Measurements from ENCODE around the gene PCDH18.

DNA sequence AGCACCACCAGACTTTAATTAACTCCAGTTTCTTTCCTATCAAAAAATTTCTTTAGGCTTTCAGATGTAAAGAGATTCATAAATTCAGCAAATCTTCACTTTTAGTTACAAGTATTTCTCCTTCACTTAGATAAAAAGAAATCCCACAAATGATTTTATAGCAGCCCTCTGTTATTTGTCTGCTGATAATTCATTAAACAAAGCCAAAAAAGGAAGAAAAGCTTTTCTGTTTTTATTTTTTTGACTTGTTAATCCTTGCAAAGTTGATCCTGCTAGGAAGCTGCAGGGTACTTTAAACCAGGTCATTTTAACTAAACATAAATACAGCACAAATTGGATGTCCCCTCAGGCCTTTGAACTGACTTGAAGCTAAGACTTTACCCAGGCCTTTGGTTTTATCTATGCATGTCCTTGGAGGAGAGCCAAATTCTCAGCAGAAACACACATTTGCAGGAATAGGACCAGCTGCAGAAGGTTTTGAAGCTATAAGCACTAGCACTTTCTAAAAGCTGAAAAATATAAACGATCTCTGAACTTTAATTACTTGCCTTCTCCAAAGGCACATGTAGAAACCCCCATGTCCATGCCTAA, 57.5 kb downstream of the PCDH18 start:
- TF ChIP-seq CTCF (IDR thresholded peaks at IDR 0.05) (no peak), ZFX (IDR thresholded peaks at IDR 0.05; ENCODE audit: borderline replicate concordance) (no peak)
